Suprapubic skin (tissue), 4 donors: ENCODE measurements around the gene METTL8. TPM values are rescaled to one million over a fixed set of nuclear protein-coding genes. Genes with fewer than 3 reads are reported as not detected.

Experiments used
- DNase-seq, 2 donors: peaks; one replicate each; pipeline ENCODE4 v3.0.0-alpha.2; 2019; ENCODE audit warnings: low spot score in 2 of 2
- H3K27ac ChIP-seq: fragments of 200-600 bp; sonication (generic); one replicate; pipeline ENCODE4 v1.5.1; 2019
- H3K27me3 ChIP-seq: fragments of 200-600 bp; sonication (generic); one replicate; pipeline ENCODE4 v1.5.1; 2019
- H3K36me3 ChIP-seq: fragments of 200-600 bp; sonication (generic); one replicate; pipeline ENCODE4 v1.5.1; 2019
- H3K4me1 ChIP-seq: fragments of 200-600 bp; sonication (generic); one replicate; pipeline ENCODE4 v1.5.1; 2019
- H3K4me3 ChIP-seq: fragments of 200-600 bp; sonication (generic); one replicate; pipeline ENCODE4 v1.5.1; 2019; ENCODE audit warnings: mild to moderate bottlenecking
- H3K9me3 ChIP-seq: fragments of 200-600 bp; sonication (generic); one replicate; pipeline ENCODE4 v1.5.1; 2019
- CTCF ChIP-seq, 2 donors: fragments of 200-600 bp in 1 of 2; fragments of 450-650 bp in 1 of 2; sonication (generic) in 1 of 2; IDR thresholded peaks; one replicate each; pipeline ENCODE4 v1.5.1; 2016 to 2019; ENCODE audit warnings: antibody characterized with exemption in 2 of 2, mild to moderate bottlenecking in 1 of 2, moderate library complexity in 1 of 2
- EP300 ChIP-seq: sonication (generic); formaldehyde crosslinking; IDR thresholded peaks from one replicate; pipeline ENCODE4 v1.6.1; 2017; ENCODE audit warnings: antibody characterized with exemption
- POLR2A ChIP-seq, 2 donors: fragments of 450-650 bp; IDR thresholded peaks; one replicate each; pipeline ENCODE4 v1.6.1; 2017; ENCODE audit warnings: antibody characterized with exemption in 2 of 2, mild to moderate bottlenecking in 2 of 2, moderate library complexity in 2 of 2
- POLR2AphosphoS5 ChIP-seq, 3 donors: sonication (generic); formaldehyde crosslinking; IDR thresholded peaks; one replicate each; pipeline ENCODE4 v1.6.1; 2017; ENCODE audit warnings: antibody characterized with exemption in 3 of 3
- whole genome bisulfite sequencing: methylation state at CpG from one replicate; pipeline ENCODE4 v1.1.5; 2018; 5-methylcytosine and 5-hydroxymethylcytosine counted together
- total RNA-seq, 4 donors: library from RNA; depleted of rRNA; stranded (reverse); fragments of >200 nt; gene quantifications; one replicate each; pipeline ENCODE4 v1.1.0, GENCODE V29; 2016

The METTL8 gene
- total RNA-seq, 4 donors from 2014 or later = 35.8 to 42.5 (median 38.7) TPM

- Histone ChIP-seq H3K36me3 (no peaks in the 10 kb centered on the region), H3K4me1 (no peaks in the 10 kb centered on the region), H3K9me3 (no peaks in the 10 kb centered on the region), H3K27me3 (no peaks in the 10 kb centered on the region), H3K27ac (no peak overlapping the region), H3K4me3 (no peak overlapping the region)
- no peak for DNase-seq
- no peak for TF ChIP-seq EP300
- TF ChIP-seq POLR2A (IDR thresholded peaks at IDR 0.05) = no peak
- TF ChIP-seq CTCF (IDR thresholded peaks at IDR 0.05) = no peak
- TF ChIP-seq POLR2AphosphoS5 (IDR thresholded peaks at IDR 0.05) = no peak
These were observed 146.7 kb downstream of the METTL8 start for GRCh38 chr2:171287036-171287571.

DNA sequence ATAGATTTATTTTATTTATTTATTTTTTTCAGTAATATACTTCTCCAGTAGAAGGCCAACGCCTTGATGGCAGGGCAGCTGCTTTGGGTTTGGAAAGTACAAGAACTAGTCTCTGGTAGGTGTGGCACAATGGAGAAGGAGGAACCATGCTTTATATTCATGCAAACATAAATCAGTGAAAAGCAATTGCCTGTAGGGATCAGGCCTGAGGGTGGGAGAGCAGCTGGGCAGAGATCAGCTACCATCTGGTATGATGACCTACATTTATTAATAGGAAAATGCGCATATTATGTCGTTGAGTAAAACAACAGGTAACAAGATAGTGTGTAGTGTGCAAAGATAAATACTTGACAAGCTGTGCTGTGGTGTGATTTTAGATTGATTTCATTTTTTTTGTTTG, 152.7 kb downstream of the METTL8 start:
- Histone ChIP-seq H3K36me3 (no peaks in the 10 kb centered on the region), H3K27ac (no peak overlapping the region), H3K4me1 (no peaks in the 10 kb centered on the region), H3K4me3 (no peak overlapping the region), H3K9me3 (no peaks in the 10 kb centered on the region), H3K27me3 (no peaks in the 10 kb centered on the region)
- DNase-seq = no peak
- TF ChIP-seq EP300 (no peak), POLR2A (IDR thresholded peaks at IDR 0.05) (no peak), POLR2AphosphoS5 (IDR thresholded peaks at IDR 0.05) (no peak), CTCF (IDR thresholded peaks at IDR 0.05) (no peak)
- WGBS = 89% methylated on average over 3 of the region's 3 CpGs

GRCh38 chr2:171279983-171280790, 153.6 kb downstream of the METTL8 start:
- no peaks in the 10 kb centered on the region for H3K36me3 ChIP-seq
- H3K27ac ChIP-seq = no peak overlapping the region
- no peaks in the 10 kb centered on the region for H3K4me1 ChIP-seq
- no peaks in the 10 kb centered on the region for H3K9me3 ChIP-seq
- DNase-seq = no peak
- WGBS = 93% methylated on average over 13 of the region's 13 CpGs
- TF ChIP-seq CTCF (IDR thresholded peaks at IDR 0.05) (no peak), EP300 (no peak), POLR2AphosphoS5 (IDR thresholded peaks at IDR 0.05) (no peak), POLR2A (IDR thresholded peaks at IDR 0.05) (no peak)
- no peaks in the 10 kb centered on the region for H3K27me3 ChIP-seq
- no peak overlapping the region for H3K4me3 ChIP-seq

DNA sequence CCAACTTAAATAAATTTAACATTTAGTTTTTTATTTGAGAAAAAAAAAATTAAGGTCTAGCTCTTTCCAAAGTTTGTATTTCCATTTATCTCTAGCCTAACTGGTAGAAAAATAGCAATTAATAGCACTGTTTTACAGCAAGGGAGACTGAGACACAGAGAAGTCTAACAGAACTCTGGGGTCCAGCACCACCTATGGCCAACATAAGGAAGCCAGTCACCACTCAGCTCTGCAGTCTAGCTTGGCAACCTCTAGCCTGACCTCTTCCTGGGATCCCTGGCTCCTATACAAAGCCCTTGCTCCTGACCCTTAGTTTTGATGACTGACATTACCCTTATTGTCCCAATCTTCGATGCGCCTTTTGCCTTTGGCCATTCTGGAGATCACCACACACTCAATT, 159.0 kb downstream of the METTL8 start:
- no peaks in the 10 kb centered on the region for H3K27me3 ChIP-seq
- 100% methylated on average over 2 of the region's 2 CpGs for WGBS
- TF ChIP-seq POLR2AphosphoS5 (IDR thresholded peaks at IDR 0.05) = no peak
- no peak for TF ChIP-seq POLR2A (IDR thresholded peaks at IDR 0.05)
- TF ChIP-seq EP300 = no peak
- no peak for TF ChIP-seq CTCF (IDR thresholded peaks at IDR 0.05)
- H3K4me1 ChIP-seq = peaks cover 10% of the 10 kb centered on the region
- no peaks in the 10 kb centered on the region for H3K36me3 ChIP-seq
- DNase-seq = no peak
- H3K27ac ChIP-seq = no peak overlapping the region
- no peaks in the 10 kb centered on the region for H3K9me3 ChIP-seq
- H3K4me3 ChIP-seq = no peak overlapping the region

GRCh38 chr2:171271971-171272436, 161.8 kb downstream of the METTL8 start:
- H3K27ac ChIP-seq = no peak overlapping the region
- DNase-seq = no peak

More at GRCh38 chr2:171271971-171272436, 161.8 kb downstream of the METTL8 start:
- H3K27me3 ChIP-seq = no peaks in the 10 kb centered on the region
- H3K4me3 ChIP-seq = no peak overlapping the region
- peaks cover 10% of the 10 kb centered on the region for H3K4me1 ChIP-seq
- H3K9me3 ChIP-seq = no peaks in the 10 kb centered on the region
- TF ChIP-seq POLR2A (IDR thresholded peaks at IDR 0.05) (no peak), POLR2AphosphoS5 (IDR thresholded peaks at IDR 0.05) (peak in 1 of 3 donors; percentile 25)
- 20% methylated on average over 1 of the region's 1 CpG for WGBS
- H3K36me3 ChIP-seq = no peaks in the 10 kb centered on the region
